ENCODE measurements around the gene NSD2. TPM values are rescaled to one million over a fixed set of nuclear protein-coding genes. Genes with fewer than 3 reads are reported as not detected.

The NSD2 gene
- total and polyA plus RNA-seq, 9 of the 15 experiments (the other 6 are each of a cell fraction or from before 2014, with no cell fraction given): 6.4 to 126 (median 58.8) TPM

DNA sequence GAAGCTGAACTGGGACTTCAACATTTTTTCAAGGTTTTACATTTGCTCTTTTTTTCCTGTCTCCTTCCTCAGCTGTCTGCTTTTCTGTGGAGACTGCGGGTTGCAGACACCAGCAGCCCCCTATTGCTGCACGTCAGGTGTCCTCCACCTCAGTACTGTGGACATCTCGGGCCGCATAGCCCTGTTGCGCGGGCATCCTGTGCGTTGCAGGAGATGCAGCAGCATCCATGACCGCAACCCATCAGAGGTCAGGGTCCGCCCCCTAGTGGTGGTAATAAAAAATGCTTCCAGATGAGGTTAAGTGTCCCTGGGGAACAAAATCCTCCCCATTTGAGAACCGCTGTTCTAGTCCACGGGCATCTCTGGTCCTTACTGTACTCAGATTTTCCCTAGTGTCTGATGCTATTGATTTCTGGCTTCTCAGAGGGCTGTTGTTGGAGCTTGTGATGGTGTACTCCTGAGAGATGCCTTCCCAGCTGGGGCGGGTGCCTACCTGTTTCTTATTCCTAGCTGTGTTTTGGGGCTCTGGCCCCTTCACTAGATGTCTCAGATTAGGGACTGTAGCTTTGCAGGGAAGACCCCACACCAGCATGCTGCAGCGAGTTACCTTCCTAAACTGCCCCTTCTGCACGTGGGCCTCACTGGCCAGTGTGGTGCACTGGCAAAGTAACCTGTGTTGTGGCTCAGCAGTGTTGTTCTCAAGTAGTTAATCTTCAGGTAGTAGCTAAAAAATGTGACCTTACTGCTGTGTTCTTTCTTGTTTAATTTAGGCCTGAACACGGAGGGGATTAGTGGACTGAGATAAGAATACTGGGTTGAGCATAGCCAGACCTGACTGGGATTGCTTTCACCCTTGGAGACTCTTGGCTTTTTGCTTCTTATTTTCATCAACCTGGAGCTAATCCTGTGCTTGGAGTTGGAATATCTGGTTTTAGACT, 28.2 kb downstream of the NSD2 start (continued):
- TF ChIP-seq, protein P1, sequence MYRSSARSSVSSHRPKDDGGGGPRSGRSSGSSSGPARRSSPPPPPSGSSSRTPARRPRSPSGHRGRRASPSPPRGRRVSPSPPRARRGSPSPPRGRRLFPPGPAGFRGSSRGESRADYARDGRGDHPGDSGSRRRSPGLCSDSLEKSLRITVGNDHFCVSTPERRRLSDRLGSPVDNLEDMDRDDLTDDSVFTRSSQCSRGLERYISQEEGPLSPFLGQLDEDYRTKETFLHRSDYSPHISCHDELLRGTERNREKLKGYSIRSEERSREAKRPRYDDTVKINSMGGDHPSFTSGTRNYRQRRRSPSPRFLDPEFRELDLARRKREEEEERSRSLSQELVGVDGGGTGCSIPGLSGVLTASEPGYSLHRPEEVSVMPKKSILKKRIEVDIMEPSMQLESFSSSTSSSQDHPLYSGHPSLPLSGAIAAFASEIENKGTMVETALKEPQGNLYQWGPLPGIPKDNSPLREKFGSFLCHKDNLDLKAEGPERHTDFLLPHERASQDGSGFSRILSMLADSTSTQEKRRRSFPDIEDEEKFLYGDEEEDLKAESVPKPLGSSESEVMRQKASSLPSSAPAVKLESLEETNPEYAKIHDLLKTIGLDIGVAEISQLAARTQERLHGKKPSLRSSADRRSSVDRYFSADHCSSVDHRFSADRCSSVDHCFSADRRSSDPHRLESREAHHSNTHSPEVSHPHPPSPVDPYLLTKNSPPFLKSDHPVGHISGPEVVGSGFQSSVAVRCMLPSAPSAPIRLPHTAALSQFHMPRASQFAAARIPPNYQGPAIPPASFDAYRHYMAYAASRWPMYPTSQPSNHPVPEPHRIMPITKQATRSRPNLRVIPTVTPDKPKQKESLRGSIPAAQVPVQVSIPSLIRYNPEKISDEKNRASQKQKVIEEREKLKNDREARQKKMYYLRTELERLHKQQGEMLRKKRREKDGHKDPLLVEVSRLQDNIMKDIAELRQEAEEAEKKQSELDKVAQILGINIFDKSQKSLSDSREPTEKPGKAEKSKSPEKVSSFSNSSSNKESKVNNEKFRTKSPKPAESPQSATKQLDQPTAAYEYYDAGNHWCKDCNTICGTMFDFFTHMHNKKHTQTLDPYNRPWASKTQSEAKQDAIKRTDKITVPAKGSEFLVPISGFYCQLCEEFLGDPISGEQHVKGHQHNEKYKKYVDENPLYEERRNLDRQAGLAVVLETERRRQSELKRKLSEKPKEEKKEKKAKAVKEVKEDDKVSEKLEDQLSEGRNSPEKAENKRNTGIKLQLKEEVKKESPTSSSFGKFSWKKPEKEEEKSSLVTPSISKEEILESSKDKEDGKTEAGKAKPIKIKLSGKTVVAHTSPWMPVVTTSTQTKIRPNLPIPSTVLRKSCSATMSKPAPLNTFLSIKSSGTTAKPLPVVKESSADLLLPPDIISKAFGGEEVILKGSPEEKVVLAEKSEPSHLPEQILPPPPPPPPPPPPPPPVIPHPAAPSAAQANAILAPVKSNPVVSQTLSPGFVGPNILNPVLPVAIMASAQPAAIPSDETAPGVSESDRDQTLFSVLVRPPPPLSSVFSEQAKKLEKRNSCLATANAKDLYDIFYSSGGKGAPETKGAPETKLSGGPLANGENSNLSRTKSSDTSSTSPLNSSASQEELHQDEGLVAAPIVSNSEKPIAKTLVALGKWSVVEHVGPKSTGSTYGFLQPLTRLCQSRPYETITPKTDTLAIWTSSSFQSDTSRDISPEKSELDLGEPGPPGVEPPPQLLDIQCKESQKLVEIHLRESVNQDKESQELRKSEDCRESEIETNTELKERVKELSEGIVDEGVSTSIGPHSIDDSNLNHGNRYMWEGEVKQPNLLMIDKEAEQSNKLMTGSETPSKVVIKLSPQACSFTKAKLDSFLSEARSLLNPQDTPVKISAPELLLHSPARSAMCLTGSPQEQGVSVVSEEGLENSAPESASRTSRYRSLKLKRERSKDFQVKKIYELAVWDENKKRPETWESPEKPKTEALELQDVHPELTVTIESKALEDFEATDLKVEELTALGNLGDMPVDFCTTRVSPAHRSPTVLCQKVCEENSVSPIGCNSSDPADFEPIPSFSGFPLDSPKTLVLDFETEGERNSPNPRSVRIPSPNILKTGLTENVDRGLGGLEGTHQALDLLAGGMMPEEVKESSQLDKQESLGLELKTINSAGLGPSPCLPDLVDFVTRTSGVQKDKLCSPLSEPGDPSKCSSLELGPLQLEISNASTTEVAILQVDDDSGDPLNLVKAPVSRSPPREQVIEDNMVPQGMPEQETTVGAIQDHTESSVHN (IDR thresholded peaks at IDR 0.05; ENCODE audit: borderline replicate concordance in 1 of 2, low read depth in 1 of 2): no peak
- TF ChIP-seq ZKSCAN3 (CRISPR knock-in tag; IDR thresholded peaks at IDR 0.05) (no peak), SPI1 (IDR thresholded peaks at IDR 0.05; ENCODE audit: borderline replicate concordance, low read depth, low read length) (no peak), ZNF174 (CRISPR knock-in tag; IDR thresholded peaks at IDR 0.05) (no peak), NRF1 (conservative IDR thresholded peaks at IDR 0.05 in 1 of 2, IDR thresholded peaks at IDR 0.05 in 1 of 2) (peak; percentile 74 to 81), CSDE1 (IDR thresholded peaks at IDR 0.05) (no peak), RFX7 (CRISPR knock-in tag; IDR thresholded peaks at IDR 0.05) (no peak), ZNF717 (CRISPR knock-in tag; IDR thresholded peaks at IDR 0.05) (no peak), NFXL1 (CRISPR knock-in tag; IDR thresholded peaks at IDR 0.05) (no peak), GTF2F1 (IDR thresholded peaks at IDR 0.05; ENCODE audit: low read depth, low read length) (no peak), ZBTB33 (CRISPR knock-in tag; IDR thresholded peaks at IDR 0.05) (peak; percentile 17; the same call in 1 of the 2 replicates), RBM25 (IDR thresholded peaks at IDR 0.05; ENCODE audit: low read depth, low read length, severe bottlenecking) (no peak)
- TF ChIP-seq, protein P2, sequence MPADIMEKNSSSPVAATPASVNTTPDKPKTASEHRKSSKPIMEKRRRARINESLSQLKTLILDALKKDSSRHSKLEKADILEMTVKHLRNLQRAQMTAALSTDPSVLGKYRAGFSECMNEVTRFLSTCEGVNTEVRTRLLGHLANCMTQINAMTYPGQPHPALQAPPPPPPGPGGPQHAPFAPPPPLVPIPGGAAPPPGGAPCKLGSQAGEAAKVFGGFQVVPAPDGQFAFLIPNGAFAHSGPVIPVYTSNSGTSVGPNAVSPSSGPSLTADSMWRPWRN (IDR thresholded peaks at IDR 0.05; ENCODE audit: low read depth): no peak
- TF ChIP-seq, protein P3, sequence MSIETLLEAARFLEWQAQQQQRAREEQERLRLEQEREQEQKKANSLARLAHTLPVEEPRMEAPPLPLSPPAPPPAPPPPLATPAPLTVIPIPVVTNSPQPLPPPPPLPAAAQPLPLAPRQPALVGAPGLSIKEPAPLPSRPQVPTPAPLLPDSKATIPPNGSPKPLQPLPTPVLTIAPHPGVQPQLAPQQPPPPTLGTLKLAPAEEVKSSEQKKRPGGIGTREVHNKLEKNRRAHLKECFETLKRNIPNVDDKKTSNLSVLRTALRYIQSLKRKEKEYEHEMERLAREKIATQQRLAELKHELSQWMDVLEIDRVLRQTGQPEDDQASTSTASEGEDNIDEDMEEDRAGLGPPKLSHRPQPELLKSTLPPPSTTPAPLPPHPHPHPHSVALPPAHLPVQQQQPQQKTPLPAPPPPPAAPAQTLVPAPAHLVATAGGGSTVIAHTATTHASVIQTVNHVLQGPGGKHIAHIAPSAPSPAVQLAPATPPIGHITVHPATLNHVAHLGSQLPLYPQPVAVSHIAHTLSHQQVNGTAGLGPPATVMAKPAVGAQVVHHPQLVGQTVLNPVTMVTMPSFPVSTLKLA (conservative IDR thresholded peaks at IDR 0.05): 0 out of 4 replicates have a peak, but pooled peaks of 1 of the 2 experiments have one; percentile 21

Data from K562 (cell line).